NCI-H1694 treated with DMSO at 0.1 percent for 48 hours (cell line): ENCODE results near the gene FOXA3.
"Not testable (repeated sequence)": the region's sequence is repeated elsewhere in the genome, so short reads cannot be mapped to it uniquely, and the experiment has no call there.

Experiments
- DNase-seq: peaks from one replicate; lab custom pipeline; 2025; lab: John Stamatoyannopoulos, UW

FOXA3 gene

DNA sequence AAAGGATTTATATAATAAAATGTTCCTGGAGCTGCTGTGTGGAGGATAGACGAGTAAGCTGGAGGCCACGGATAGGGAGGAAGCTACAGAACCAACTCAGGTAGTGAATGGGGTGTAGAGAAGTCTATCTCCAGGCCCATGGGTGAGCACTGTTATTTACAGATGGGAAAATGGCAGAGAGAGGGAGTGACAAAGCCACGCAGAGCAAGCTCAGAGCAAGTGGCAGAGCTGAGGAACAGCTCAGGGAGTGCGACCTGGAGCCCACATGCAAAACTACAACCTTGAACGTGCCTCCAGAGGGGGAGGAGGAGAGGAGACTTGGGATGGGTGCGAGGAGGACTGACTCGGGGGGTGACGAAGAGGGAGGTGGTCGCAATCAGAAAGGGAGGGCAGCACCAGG is 35.6 kb upstream of the FOXA3 start:
- no peak for DNase-seq

- no peak for DNase-seq
Observed at GRCh38 chr19:45828945-45829344, 35.2 kb upstream of the FOXA3 start.

GRCh38 chr19:45834970-45835369 is 29.2 kb upstream of the FOXA3 start:
- DNase-seq = no peak

DNA sequence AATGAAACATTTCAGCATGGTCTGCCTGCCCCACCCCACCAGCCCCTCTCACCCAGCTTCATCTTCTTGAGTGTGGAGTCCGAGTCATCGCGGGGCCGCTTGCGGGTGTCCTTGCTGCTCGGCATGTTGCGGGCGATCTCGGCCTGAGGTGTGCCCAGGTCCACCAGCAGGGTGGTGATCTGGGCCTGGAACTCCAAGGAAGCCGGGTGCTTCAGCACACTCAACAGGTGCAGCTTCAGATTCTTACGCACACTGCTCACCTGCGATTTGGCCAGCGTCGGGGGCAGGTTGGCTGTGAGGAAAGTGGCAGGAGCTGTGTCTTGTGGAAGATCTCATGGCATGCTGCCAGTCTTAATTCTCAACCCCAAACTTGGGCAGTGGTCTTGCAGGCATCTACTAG is 21.9 kb upstream of the FOXA3 start:
- DNase-seq = no peak

- no peak for DNase-seq
Observed at GRCh38 chr19:45847663-45848062, 16.5 kb upstream of the FOXA3 start.

DNA sequence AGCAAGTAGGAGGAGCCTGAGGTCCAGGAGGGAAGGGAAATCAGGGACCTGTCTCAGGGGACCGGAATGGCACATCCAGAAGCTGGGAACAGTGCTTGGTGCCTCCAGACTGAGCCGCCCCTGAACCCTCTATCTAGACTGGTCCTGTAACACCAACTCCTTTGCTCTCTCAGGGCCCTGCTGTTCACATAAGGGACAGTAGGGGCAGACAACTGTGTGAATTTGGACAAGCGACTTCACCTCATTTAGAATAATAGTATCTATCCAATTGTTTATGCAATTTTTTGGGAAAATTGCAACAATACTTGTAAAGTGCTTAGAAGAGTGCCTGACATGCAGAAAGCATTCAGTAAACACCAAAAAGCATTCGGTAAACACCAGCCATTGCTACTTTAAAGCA is 15.2 kb upstream of the FOXA3 start:
- DNase-seq = no peak

DNA sequence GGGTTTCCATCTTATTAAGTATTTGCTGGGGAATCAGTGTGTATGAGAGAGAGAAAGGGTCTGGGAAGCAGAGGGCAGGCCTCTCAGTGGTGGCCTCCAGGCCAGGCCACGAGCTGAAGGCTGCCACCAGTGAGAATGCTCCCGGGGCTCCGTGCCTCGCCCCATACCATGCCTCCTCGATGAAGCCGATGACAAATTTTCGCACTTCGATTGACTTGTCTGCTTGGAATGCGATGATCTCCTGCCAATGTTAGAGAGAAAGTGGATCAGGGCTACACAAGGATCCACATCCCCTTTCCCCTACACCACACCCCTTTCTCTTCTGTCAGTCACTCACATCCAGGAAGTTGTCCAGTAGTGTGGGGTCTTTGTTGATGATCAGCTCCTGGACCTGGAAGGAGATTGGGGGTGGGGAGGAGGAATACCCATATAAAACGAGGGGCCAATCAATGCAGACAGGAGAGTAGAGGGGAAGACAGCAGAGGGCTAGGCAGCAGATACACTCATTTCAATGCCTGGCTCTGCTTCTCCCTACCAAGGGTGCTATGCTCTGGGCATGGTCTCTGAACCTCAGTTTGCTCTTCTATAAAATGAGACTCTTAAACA is 11.9 kb upstream of the FOXA3 start:
- no peak for DNase-seq

GRCh38 chr19:45852983-45853382 is 11.1 kb upstream of the FOXA3 start:
- DNase-seq = no peak

DNA sequence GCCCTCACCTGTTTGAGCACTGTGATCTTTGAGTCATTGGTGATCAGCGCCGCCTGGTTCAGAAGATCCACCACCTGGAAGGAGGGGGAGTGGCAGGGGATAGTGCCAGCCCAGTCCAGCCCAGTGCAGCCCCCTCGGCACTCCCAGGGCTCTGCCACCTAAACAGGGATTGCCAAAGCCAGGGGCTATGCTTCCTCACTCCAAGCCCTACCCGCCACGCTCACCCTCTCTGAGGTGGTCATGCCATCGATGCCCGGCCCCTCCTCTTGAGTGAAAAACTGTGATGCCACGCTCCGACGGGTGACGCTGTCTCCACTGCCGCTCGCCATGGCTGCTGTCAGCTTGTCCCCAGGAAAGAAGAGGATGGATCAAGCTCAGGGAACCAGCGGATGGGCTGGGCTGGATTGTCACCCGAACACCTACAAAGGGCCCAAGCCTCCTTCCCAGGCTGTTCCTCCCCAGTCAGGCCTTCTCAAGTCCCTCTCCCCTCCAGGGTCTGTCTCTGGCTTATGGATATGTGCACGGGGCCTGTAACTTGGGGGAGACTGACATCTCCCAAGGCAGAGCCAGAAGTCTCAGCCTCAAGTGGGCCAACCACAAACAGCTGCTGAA is 9.9 kb upstream of the FOXA3 start:
- DNase-seq = no peak

GRCh38 chr19:45860359-45861259 is 3.5 kb upstream of the FOXA3 start:
- DNase-seq = no peak

DNA sequence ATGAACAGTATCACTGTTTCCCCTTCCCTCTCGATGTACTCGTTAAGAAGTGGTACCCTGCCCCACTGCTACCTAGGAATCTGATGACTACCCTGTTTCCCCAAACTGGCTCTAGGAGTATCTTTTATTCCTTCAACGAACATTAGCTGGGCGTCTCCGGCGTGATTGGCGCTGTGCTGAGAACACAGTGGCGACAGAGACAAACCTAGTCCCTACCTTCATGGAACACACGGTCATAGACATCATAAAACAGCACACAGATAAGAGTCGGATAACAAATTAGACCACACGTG is 1.9 kb upstream of the FOXA3 start:
- DNase-seq = no peak

- DNase-seq = peak; percentile 98
Observed at GRCh38 chr19:45862564-45863334, 1.4 kb upstream of the FOXA3 start, which contains the start of gene SYMPK. SYMPK (minus strand) TSS chr19:45863147; CDS start chr19:45854495, 8,652 bp downstream.

- no peak for DNase-seq
Observed at GRCh38 chr19:45863335-45863839, 739 bp upstream of the FOXA3 start.

DNA sequence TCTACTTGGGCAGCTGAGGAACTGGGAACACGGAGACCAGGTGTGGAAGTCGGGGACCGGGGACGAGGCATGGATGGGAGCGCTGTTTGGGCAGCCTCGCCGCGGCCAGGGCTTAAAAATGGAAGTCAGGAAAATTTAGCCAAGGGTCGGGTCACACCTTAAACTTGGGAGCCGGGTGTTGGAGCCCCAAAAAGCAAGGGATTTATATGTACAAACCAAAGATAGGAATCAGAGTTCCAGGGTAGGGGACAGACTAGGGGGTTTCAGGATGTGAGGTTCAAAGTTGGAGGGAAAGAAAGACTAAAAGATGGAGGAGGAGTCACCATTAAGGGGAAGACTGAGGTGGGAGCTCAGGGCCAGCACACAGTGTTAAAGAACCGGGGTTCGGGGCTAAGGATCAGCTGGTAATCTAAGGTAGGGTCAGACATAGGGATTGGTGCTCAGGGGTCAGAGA is 530 bp downstream of the FOXA3 start:
- DNase-seq = no peak

DNA sequence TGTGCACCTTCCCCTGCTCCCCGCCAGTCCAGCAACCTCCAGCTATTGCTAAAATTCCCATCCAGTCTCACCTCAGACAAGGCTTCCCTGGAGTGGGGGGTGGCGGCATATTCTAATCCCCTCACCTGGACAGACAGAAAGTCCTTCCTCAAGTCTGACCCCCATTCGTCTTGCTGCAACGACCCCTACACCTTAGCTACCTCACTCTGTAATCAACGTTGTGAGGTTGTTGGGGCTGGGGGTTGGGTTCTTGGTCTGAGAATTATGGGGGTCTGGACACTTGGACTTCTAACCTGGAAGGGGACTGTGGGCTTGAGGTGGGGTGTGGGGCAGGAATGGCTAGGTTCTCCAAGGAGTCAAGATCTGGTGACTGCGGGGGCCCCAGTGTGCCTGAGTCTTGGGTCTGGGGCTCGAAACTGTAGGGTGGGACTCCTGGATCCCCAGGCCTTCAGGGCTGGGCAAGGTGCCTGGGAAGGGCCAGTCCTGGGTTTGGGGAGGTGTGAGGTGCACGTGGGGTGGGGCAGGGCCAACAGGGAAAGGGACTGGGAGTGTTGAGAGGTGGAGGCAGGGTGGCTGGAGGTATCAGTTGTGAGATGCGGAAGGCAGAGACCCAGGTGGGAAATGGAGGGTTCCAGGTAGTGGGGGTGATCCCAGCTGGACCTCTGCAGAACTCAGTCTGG is 1.3 kb downstream of the FOXA3 start:
- DNase-seq = no peak

GRCh38 chr19:45866400-45867176 is 2.5 kb downstream of the FOXA3 start:
- DNase-seq = no peak

- DNase-seq = not testable (repeated sequence)
Observed at GRCh38 chr19:45867241-45867640, 3.1 kb downstream of the FOXA3 start.

- DNase-seq = no peak
Observed at GRCh38 chr19:45870798-45871197, 6.7 kb downstream of the FOXA3 start.

DNA sequence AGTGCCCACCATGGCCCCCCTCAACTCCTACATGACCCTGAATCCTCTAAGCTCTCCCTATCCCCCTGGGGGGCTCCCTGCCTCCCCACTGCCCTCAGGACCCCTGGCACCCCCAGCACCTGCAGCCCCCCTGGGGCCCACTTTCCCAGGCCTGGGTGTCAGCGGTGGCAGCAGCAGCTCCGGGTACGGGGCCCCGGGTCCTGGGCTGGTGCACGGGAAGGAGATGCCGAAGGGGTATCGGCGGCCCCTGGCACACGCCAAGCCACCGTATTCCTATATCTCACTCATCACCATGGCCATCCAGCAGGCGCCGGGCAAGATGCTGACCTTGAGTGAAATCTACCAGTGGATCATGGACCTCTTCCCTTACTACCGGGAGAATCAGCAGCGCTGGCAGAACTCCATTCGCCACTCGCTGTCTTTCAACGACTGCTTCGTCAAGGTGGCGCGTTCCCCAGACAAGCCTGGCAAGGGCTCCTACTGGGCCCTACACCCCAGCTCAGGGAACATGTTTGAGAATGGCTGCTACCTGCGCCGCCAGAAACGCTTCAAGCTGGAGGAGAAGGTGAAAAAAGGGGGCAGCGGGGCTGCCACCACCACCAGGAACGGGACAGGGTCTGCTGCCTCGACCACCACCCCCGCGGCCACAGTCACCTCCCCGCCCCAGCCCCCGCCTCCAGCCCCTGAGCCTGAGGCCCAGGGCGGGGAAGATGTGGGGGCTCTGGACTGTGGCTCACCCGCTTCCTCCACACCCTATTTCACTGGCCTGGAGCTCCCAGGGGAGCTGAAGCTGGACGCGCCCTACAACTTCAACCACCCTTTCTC is 8.2 kb downstream of the FOXA3 start:
- DNase-seq = no peak

DNA sequence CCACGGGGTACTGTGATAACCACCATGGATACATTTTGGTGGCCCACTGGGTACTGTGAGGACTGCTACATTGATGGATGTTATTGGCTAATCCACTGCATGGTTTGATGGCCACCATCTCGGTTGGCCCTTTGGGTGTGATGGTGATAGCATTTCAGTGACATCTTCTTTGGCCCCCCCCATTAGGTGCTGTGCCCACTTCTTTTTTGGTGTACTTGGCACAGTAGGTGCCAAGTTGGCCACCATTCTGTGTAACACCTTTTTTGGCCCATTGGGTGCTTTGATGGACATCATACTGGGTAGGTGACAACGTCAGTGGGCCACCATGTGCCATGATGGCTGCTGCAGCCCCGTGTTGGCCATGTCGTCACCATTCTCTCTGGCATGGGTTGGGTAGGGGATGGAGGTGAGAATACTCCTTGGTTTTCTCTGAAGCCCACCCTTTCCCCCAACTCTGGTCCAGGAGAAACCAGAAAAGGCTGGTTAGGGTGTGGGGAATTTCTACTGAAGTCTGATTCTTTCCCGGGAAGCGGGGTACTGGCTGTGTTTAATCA is 9.2 kb downstream of the FOXA3 start:
- DNase-seq = no peak
